ENCODE results near the gene VWA8.

VWA8 gene

DNA sequence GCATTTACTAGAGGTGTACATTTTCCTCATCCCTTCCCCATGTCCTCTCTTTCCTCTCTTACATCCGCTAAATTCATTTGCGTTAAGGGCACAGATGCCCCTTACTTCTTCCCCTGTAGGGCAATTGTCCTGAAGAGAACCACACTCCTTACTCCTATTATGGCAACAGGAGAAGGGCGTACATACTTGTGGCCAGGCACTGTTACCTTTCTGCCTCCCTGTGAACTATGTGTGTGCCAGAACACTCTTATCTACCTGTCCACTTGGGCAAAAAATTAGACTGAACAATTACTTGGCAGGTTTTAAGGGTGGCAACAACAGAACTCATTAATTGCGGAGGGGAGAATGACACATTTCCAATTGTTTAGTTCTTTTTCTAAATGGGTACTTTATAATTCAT lies 351.1 kb downstream of the VWA8 start:
- Histone ChIP-seq H3K27me3 (ENCODE audit: insufficient read depth, low read depth, severe bottlenecking) (no peaks in the 10 kb centered on the region), H3K9me3 (ENCODE audit: severe bottlenecking) (no peaks in the 10 kb centered on the region), H3K4me3 (ENCODE audit: low read depth, low read length) (no peak overlapping the region), H3K27ac (no peak overlapping the region), H3K36me3 (no peaks in the 10 kb centered on the region)
- no peak for TF ChIP-seq CTCF (IDR thresholded peaks at IDR 0.05; ENCODE audit: low read depth, low read length)
- DNase-seq = no peak

DNA sequence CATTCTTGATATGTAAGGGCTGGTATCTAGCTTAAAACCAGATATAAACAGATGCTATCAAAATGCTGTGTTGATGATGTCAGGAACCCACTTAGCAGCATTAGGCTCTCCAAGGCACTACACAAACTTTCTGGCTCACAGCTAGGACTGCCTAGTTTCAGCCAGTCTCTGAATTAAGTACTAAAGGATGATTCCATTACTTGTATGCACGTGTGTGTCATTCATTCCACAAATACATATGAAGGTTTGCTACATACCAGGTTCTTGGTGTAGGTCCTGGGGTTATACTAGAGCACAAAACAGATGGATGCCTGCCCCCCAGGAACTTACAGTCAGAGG lies 352.1 kb downstream of the VWA8 start:
- Histone ChIP-seq H3K4me3 (ENCODE audit: low read depth, low read length) (no peak overlapping the region), H3K9me3 (ENCODE audit: severe bottlenecking) (no peaks in the 10 kb centered on the region), H3K27me3 (ENCODE audit: insufficient read depth, low read depth, severe bottlenecking) (no peaks in the 10 kb centered on the region), H3K36me3 (no peaks in the 10 kb centered on the region), H3K27ac (no peak overlapping the region)
- no peak for DNase-seq
- TF ChIP-seq CTCF (IDR thresholded peaks at IDR 0.05; ENCODE audit: low read depth, low read length) = no peak

- no peak overlapping the region for H3K27ac ChIP-seq
- no peak for TF ChIP-seq CTCF (IDR thresholded peaks at IDR 0.05; ENCODE audit: low read depth, low read length)
These were observed 352.6 kb downstream of the VWA8 start for GRCh38 chr13:41608111-41608838.

DNA sequence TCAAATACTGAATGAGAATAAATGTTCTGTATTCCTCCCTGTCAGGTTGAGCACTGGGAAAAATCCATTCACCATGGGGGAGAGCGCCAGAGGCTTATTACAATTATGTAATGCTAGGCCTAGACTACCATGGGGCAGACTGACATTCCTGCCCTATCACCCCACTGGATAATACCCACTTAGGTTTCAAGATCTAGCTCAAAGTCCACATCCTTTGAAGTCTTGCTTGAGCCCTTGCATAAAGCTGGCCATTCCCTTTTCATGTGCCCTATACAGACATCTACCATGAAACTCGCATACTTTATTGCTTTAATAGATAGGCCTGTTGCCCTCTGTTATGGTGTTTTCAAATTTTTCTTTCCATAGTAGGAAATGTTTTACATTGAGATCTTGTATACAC lies 354.3 kb downstream of the VWA8 start:
- Histone ChIP-seq H3K36me3 (no peaks in the 10 kb centered on the region), H3K4me3 (ENCODE audit: low read depth, low read length) (no peak overlapping the region), H3K9me3 (ENCODE audit: severe bottlenecking) (no peaks in the 10 kb centered on the region), H3K27ac (no peak overlapping the region), H3K27me3 (ENCODE audit: insufficient read depth, low read depth, severe bottlenecking) (no peaks in the 10 kb centered on the region)
- DNase-seq = no peak
- no peak for TF ChIP-seq CTCF (IDR thresholded peaks at IDR 0.05; ENCODE audit: low read depth, low read length)

More at GRCh38 chr13:41608111-41608838, 352.6 kb downstream of the VWA8 start:
- Histone ChIP-seq H3K36me3 (no peaks in the 10 kb centered on the region), H3K4me3 (ENCODE audit: low read depth, low read length) (no peak overlapping the region), H3K27me3 (ENCODE audit: insufficient read depth, low read depth, severe bottlenecking) (no peaks in the 10 kb centered on the region), H3K9me3 (ENCODE audit: severe bottlenecking) (no peaks in the 10 kb centered on the region)
- DNase-seq = no peak

GRCh38 chr13:41605319-41606285 lies 355.3 kb downstream of the VWA8 start:
- H3K27me3 ChIP-seq (ENCODE audit: insufficient read depth, low read depth, severe bottlenecking) = no peaks in the 10 kb centered on the region
- no peaks in the 10 kb centered on the region for H3K36me3 ChIP-seq
- H3K27ac ChIP-seq = no peak overlapping the region
- no peak for DNase-seq
- no peak overlapping the region for H3K4me3 ChIP-seq (ENCODE audit: low read depth, low read length)
- TF ChIP-seq CTCF (IDR thresholded peaks at IDR 0.05; ENCODE audit: low read depth, low read length) = no peak
- no peaks in the 10 kb centered on the region for H3K9me3 ChIP-seq (ENCODE audit: severe bottlenecking)
